ENCODE measurements around the gene RAB1B. TPM values are rescaled to one million over a fixed set of nuclear protein-coding genes. Genes with fewer than 3 reads are reported as not detected.

RAB1B gene
- total and polyA plus RNA-seq, 2 experiments from 2014 or later = 86.7 to 146 TPM

DNA sequence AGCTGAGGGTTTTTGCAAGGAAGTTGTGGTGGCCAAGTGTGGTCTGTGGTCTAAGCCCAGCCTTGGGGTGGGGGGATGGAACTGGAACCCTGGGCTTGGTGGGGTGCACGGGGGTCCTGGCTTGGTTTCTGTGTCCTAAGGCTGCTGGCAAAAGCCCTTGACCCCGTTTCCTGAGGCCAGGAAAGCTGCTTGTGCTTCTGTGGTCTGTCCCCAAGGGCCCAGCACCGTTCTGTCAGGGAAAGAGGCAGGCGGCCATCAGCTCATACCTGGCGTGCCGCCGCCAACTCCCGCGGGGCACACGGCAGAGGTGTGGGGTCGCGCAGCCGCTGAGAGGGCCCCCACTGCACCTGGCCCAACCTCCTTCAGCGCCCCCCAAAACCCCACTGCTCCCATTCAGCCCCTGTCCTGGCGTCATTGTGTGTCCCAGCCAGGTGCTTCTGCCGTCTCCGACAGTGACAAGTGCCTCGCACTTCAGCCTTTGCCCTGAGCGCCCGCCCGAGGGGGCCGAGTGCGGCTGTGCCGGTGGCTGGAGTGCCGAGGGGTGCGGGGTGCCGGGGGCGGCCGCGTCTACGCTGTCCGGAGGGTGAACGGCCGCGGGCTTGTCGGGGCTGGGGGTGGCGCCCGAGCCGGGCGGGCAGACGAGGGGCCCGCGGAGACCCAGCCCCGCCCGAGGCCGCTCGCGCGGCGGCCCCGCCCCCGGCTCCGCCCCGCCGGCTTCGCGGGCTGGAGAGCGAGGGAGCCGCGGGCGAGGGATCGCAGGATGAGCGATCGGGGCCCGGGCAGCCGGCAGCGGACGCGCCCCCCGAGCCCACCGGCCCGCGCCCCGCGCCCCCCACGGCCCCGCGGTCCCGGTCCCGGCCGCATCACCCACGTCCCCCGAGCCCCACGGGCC lies 9.3 kb downstream of the RAB1B start, which contains the start of gene CNIH2:
CNIH2 (plus strand) TSS at position 705 of the 892 bp plus-strand sequence. CDS start 282 bp downstream, outside the sequence.
- H3K27ac ChIP-seq = no peak within 1 kb of the TSS
- H3K4me2 ChIP-seq (ENCODE audit: unreplicated experiment) = peak within 1 kb of the TSS; percentile 61
- H2AFZ ChIP-seq = no peak within 1 kb of the TSS
- 0 out of 2 replicates have a peak, but pooled peaks cover 3% of the 10 kb centered on the region for H3K79me2 ChIP-seq (ENCODE audit: insufficient read depth)
- peak; percentile 62 for DNase-seq
- no peaks in the 10 kb centered on the region for H3K4me1 ChIP-seq (ENCODE audit: insufficient read depth)
- in situ Hi-C loops (cut with MboI) = no loop called here
- no peak within 1 kb of the TSS for H3K9ac ChIP-seq
- 15 to 22% methylated on average over 30 to 31 of the region's 84 CpGs for WGBS, 2 experiments (ENCODE audit: low coverage in 1 of 2, low lambda C conversion rate in 2 of 2, missing lambda C conversion rate in 2 of 2)
- TF ChIP-seq EZH2 (IDR thresholded peaks at IDR 0.05; ENCODE audit: insufficient read depth, poor library complexity, severe bottlenecking) = no peak
- no peak for TF ChIP-seq EZH2phosphoT487 (IDR thresholded peaks at IDR 0.05; ENCODE audit: insufficient read depth, low read depth)
- H3K9me3 ChIP-seq (ENCODE audit: low read depth) = no peaks in the 10 kb centered on the region
- no peaks in the 10 kb centered on the region for H3K27me3 ChIP-seq (replicated peaks; ENCODE audit: insufficient read depth)
- H3F3A ChIP-seq (ENCODE audit: insufficient read depth) = peaks cover 15% of the 10 kb centered on the region
- no peaks in the 10 kb centered on the region for H4K20me1 ChIP-seq (ENCODE audit: insufficient read depth)
- H3K4me3 ChIP-seq = peak within 1 kb of the TSS; percentile 55; the same call in 1 of the 2 replicates
- H3K9me2 ChIP-seq (ENCODE audit: insufficient read depth) = no peaks in the 10 kb centered on the region
- H3K36me3 ChIP-seq (ENCODE audit: low read depth) = peaks cover 10% of the 10 kb centered on the region; the same call in 1 of the 2 replicates

- Histone ChIP-seq H3K4me2 (ENCODE audit: unreplicated experiment) (no peak overlapping the region), H3K9me3 (ENCODE audit: low read depth) (no peaks in the 10 kb centered on the region), H3K27ac (no peak overlapping the region), H2AFZ (no peak overlapping the region), H3F3A (ENCODE audit: insufficient read depth) (peaks cover 21% of the 10 kb centered on the region), H3K9me2 (ENCODE audit: insufficient read depth) (no peaks in the 10 kb centered on the region), H3K36me3 (ENCODE audit: low read depth) (peaks cover 7% of the 10 kb centered on the region; the same call in 1 of the 2 replicates), H3K9ac (no peak overlapping the region), H4K20me1 (ENCODE audit: insufficient read depth) (no peaks in the 10 kb centered on the region), H3K4me1 (ENCODE audit: insufficient read depth) (no peaks in the 10 kb centered on the region), H3K79me2 (ENCODE audit: insufficient read depth) (no peaks in the 10 kb centered on the region), H3K4me3 (no peak overlapping the region), H3K27me3 (replicated peaks; ENCODE audit: insufficient read depth) (no peaks in the 10 kb centered on the region)
- DNase-seq = peak; percentile 59
- no peak for TF ChIP-seq EZH2phosphoT487 (IDR thresholded peaks at IDR 0.05; ENCODE audit: insufficient read depth, low read depth)
- no peak for TF ChIP-seq EZH2 (IDR thresholded peaks at IDR 0.05; ENCODE audit: insufficient read depth, poor library complexity, severe bottlenecking)
- WGBS, 2 experiments (ENCODE audit: low coverage in 1 of 2, low lambda C conversion rate in 2 of 2, missing lambda C conversion rate in 2 of 2) = 0 to 4% methylated on average over 16 to 22 of the region's 45 CpGs
- in situ Hi-C loops (cut with MboI) = no loop called here
These were observed 10.1 kb downstream of the RAB1B start for GRCh38 chr11:66278363-66279091.

DNA sequence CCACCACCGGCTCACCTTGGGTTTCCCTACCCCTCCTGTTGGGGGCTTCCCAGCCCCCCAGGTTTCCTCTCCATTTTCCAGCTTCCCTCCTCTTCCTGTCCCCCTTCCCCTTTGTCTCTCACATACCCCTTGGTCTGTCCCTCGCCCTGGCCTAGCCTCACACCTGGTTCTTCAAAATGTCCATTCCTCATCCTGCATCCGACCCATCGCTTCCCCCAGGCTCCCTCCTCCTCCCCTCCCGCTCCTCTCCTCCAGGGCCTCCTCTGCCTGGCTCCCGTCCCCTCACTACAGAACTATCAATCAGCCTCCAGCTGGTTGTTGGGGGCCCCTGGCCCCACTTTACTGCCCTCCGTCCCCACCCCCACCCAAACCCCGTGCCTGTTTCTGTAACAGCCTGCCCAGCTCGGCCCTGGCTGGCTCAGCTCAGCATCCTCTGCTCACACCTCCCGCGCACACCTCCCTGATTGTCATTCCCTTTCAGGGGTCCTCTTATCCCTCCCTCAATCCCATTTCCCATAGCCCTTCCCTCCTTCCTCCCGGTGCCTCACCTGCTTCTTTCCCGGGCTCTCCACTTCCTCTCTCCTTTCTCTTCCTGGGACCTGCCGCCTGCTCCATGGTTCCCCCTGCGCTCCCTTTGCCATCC lies 10.8 kb downstream of the RAB1B start:
- no peak for TF ChIP-seq EZH2 (IDR thresholded peaks at IDR 0.05; ENCODE audit: insufficient read depth, poor library complexity, severe bottlenecking)
- no peak for TF ChIP-seq EZH2phosphoT487 (IDR thresholded peaks at IDR 0.05; ENCODE audit: insufficient read depth, low read depth)
- Histone ChIP-seq H3K4me2 (ENCODE audit: unreplicated experiment) (no peak overlapping the region), H2AFZ (no peak overlapping the region), H3K79me2 (ENCODE audit: insufficient read depth) (no peaks in the 10 kb centered on the region), H4K20me1 (ENCODE audit: insufficient read depth) (no peaks in the 10 kb centered on the region), H3K9ac (no peak overlapping the region), H3F3A (ENCODE audit: insufficient read depth) (peaks cover 21% of the 10 kb centered on the region), H3K4me3 (no peak overlapping the region), H3K9me3 (ENCODE audit: low read depth) (no peaks in the 10 kb centered on the region), H3K4me1 (ENCODE audit: insufficient read depth) (no peaks in the 10 kb centered on the region), H3K36me3 (ENCODE audit: low read depth) (0 out of 2 replicates have a peak, but pooled peaks cover under 1% of the 10 kb centered on the region), H3K27ac (no peak overlapping the region), H3K27me3 (replicated peaks; ENCODE audit: insufficient read depth) (no peaks in the 10 kb centered on the region), H3K9me2 (ENCODE audit: insufficient read depth) (no peaks in the 10 kb centered on the region)
- in situ Hi-C loops (cut with MboI) = no loop called here
- WGBS, 2 experiments (ENCODE audit: low coverage in 1 of 2, low lambda C conversion rate in 2 of 2, missing lambda C conversion rate in 2 of 2) = 68 to 84% methylated on average over 4 to 15 of the region's 15 CpGs
- no peak for DNase-seq

DNA sequence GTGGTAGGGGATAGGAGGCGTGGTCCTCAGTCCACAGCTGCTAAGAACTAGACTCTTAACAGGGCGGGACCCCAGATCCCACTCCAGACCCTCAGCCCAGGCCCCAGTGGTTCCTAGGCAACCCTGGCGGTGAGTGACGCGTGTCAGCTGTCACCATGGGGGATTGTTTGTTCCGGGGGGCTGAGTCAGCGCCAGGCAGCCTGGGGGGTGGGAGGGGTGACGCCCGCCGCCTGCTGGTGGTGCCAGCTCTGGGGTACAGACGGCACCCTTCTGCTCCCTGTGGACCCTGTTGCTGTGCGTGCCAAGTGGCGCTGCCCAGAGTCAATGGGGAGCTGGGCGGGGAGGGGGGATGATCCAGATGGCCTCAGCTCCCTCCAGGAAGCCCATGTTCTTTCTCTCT lies 12.0 kb downstream of the RAB1B start:
- H3K27me3 ChIP-seq (replicated peaks; ENCODE audit: insufficient read depth) = no peaks in the 10 kb centered on the region
- peaks cover 9% of the 10 kb centered on the region for H3K79me2 ChIP-seq (ENCODE audit: insufficient read depth)
- H2AFZ ChIP-seq = no peak overlapping the region
- WGBS, 2 experiments (ENCODE audit: low coverage in 1 of 2, low lambda C conversion rate in 2 of 2, missing lambda C conversion rate in 2 of 2) = 39 to 46% methylated on average over 12 to 14 of the region's 14 CpGs
- no peak for DNase-seq
- H3K9me2 ChIP-seq (ENCODE audit: insufficient read depth) = no peaks in the 10 kb centered on the region
- H3F3A ChIP-seq (ENCODE audit: insufficient read depth) = peaks cover 21% of the 10 kb centered on the region
- TF ChIP-seq EZH2 (IDR thresholded peaks at IDR 0.05; ENCODE audit: insufficient read depth, poor library complexity, severe bottlenecking) (no peak), EZH2phosphoT487 (IDR thresholded peaks at IDR 0.05; ENCODE audit: insufficient read depth, low read depth) (no peak)
- H3K9me3 ChIP-seq (ENCODE audit: low read depth) = no peaks in the 10 kb centered on the region
- H3K36me3 ChIP-seq (ENCODE audit: low read depth) = no peaks in the 10 kb centered on the region
- H4K20me1 ChIP-seq (ENCODE audit: insufficient read depth) = no peaks in the 10 kb centered on the region
- no peaks in the 10 kb centered on the region for H3K4me1 ChIP-seq (ENCODE audit: insufficient read depth)
- no peak overlapping the region for H3K9ac ChIP-seq
- H3K4me3 ChIP-seq = no peak overlapping the region
- H3K4me2 ChIP-seq (ENCODE audit: unreplicated experiment) = no peak overlapping the region
- in situ Hi-C loops (cut with MboI) = no loop called here
- H3K27ac ChIP-seq = no peak overlapping the region

Measured in GM23248 (cell line).